GM12864 (cell line): Measurements from ENCODE around the gene PNRC2.
A peak's percentile ranks its signal among the peaks of the same experiment; 100 is the strongest.

Experiments used
- DNase-seq: peaks from one replicate; pipeline ENCODE4 v3.0.0-alpha.2; 2011; ENCODE audit warnings: low read depth
- H3K4me3 ChIP-seq: 2 replicates; pipeline ENCODE4 v1.5.1; 2011; ENCODE audit warnings: mild to moderate bottlenecking, low read depth, low read length, control low read depth
- TF ChIP-seq, protein P1 (sequence below): IDR thresholded peaks from 2 replicates; pipeline ENCODE4 v1.5.1; 2011; ENCODE audit warnings: low read depth, mild to moderate bottlenecking, moderate library complexity, low read length, control low read depth, inconsistent platforms; ENCODE audit errors: missing control alignments

PNRC2 gene

DNA sequence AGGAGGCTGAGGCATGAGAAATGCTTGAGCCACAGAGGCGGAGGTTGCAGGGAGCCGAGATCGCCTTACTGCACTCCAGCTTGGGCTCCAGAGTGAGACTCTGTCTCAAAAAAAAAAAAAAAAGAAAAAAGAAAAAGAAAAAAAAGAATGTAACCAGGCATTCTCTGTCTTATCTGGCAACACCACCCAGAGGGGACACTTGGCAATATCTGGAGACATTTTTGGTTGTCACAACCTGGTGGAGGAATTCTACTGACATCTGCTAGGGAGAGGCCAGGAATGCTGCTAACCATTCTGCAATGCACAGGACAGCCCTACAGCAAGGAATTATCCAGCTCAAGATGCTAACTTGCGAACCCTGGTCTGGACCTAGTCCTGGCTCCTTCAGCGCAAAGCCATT is 44.2 kb upstream of the PNRC2 start:
- no peak overlapping the region for H3K4me3 ChIP-seq
- no peak for DNase-seq
- TF ChIP-seq, protein P1, sequence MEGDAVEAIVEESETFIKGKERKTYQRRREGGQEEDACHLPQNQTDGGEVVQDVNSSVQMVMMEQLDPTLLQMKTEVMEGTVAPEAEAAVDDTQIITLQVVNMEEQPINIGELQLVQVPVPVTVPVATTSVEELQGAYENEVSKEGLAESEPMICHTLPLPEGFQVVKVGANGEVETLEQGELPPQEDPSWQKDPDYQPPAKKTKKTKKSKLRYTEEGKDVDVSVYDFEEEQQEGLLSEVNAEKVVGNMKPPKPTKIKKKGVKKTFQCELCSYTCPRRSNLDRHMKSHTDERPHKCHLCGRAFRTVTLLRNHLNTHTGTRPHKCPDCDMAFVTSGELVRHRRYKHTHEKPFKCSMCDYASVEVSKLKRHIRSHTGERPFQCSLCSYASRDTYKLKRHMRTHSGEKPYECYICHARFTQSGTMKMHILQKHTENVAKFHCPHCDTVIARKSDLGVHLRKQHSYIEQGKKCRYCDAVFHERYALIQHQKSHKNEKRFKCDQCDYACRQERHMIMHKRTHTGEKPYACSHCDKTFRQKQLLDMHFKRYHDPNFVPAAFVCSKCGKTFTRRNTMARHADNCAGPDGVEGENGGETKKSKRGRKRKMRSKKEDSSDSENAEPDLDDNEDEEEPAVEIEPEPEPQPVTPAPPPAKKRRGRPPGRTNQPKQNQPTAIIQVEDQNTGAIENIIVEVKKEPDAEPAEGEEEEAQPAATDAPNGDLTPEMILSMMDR, result no peak

GRCh38 chr1:23916209-23917131 is 43.2 kb upstream of the PNRC2 start:
- no peak overlapping the region for H3K4me3 ChIP-seq
- DNase-seq, result peak; percentile 77
- TF ChIP-seq, protein P1, result peak; percentile 87

DNA sequence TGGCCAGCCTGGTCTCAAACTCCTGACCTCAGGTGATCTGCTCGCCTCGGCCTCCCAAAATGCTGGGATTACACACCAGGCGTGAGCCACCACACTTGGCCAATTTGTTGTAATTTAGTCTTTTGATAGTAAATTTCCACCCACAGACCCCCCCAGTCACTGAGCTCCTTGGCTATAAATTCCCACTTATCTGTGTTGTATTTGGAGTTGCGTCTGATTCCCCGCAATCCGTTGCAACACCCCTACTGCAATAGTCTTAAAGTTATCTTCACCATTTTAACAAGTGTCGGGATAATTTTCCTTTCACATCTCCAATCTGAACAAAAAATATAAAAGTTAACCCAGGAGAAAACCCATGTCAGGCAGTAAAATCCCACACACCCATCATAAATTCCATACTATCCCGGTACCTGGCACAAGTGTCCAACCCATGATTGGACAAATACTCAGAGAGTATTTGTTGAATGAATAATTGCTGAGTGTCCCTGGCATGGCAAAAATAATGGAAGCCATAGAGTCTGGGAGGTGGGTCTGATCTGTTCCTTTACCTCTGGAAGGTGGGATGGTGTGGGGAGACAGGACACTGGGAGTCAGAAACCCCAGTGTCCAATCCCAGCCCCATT is 37.2 kb upstream of the PNRC2 start:
- TF ChIP-seq, protein P1, result no peak
- no peak for DNase-seq
- no peak overlapping the region for H3K4me3 ChIP-seq

DNA sequence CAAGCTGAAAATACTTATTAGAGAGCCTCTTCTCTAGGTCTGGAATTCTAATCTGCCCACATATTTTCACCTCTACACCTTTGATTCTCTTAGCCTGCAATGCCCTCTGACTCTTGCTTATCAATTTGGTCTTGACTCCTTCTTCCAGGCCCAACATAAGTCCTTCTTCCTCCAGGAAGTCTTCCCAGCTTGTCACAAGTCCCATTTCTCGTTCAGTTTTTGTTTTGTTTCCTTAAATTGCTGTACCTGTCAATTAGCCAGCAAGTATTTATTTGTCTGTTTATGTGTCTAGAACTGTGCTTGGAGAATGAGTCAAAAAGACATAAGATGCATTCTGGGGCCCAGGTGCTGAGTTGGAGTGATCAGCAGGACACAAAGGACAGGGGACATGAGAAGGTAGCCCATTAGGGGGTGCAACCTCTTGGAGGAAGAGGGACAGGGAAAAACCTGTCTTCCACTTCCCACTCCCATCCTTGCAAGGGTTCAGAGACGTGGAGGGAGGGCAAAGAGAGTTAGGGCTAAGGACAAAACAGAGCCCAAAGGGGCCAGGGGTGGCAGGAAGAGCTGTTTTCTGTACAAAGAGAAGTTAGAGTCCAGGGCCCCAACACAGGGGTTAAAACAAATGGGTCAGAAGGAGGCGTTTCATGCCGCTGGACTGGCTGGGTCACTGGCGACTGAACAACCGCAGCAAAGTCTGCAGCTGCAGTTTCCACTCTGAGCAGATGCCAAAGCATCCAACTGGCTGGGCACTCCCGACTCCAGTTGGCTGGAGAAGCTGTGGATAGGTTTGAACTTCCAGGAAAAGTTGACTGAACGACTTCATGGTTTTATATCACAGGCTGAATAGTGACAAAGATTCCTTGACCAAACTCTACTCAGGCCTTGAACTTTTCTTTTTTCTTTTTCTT is 35.8 kb upstream of the PNRC2 start:
- no peak for DNase-seq
- TF ChIP-seq, protein P1, result no peak
- H3K4me3 ChIP-seq, result no peak overlapping the region

DNA sequence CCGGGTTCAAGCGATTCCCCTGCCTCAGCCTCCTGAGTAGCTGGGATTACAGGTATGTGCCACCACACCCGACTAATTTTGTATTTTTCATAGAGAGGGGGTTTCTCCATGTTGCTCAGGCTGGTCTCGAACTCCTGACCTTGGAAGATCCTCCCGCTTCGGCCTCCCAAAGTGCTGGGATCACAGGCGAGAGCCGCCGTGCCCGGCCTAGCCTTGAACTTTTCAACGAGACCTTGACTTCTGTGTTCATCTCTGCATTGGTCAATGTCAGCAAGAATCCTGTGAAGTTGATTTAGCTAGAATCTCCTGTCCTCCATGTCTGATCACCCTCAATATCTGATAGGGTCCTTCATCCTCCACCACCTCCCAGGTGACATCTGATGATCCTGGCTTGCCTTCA is 35.0 kb upstream of the PNRC2 start:
- DNase-seq, result no peak
- no peak overlapping the region for H3K4me3 ChIP-seq
- TF ChIP-seq, protein P1, result no peak

- DNase-seq, result no peak
- TF ChIP-seq, protein P1, result no peak
- no peak overlapping the region for H3K4me3 ChIP-seq
These were observed 34.3 kb upstream of the PNRC2 start for GRCh38 chr1:23925279-23925678.
